GM21528 (cell line): ENCODE measurements around the gene ZNF385C.

Experiments
- ATAC-seq: cut with Tn5 transposase; IDR thresholded peaks from one replicate; pipeline ENCODE4 v1.9.1; 2021; ENCODE audit warnings: mild to moderate bottlenecking, moderate library complexity; ENCODE audit not compliant: unreplicated experiment, low FRiP score

Gene ZNF385C

DNA sequence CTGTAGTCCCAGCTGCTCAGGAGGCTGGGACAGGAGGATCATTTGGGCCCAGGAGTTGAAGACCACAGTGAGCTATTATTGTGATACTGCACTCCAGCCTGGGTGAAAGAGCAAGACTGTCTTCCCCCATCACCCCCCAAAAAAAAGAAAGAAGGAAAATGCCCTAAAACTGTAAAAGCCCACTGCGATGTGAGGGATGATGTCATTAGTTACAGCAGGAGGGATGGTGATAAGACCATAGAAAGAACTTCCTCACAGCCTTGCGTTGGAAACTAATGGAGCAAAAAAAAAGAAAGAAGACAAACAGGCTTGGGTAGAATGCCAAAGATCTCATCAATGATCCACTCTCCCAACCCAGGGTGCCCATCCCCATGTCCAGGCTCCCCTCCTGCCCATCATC lies 18.7 kb downstream of the ZNF385C start:
- ATAC-seq = no peak

DNA sequence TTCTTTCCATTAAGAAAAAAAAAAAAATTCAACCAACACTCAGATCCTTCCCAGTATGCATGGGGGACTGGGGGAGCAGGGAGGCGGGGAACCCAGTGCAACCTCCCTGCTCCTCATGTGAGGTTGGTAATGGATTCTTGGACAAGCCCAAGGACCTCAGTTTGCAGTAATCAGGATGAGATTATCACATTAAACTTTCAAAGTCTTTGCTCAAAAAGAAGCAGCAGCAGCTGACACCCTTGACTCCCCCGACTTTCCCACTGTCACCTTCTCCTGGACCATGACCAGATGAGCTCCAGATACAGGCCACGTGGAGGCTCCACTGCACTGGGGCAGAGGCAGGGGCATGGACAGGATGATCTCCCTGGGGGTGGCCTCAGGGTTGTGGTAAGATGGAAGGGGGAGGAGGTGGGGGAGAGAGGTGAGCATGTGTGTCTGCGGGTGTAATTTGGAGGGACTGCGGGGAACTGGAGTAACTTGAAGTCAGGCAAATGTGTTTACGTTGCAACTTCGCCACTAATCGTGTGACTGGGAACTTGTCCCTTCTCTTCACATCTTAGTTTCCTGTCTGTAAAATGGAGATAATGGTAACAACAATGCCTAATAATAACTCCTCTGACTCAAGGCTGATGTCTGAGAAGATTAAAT lies 19.8 kb downstream of the ZNF385C start:
- ATAC-seq = no peak

DNA sequence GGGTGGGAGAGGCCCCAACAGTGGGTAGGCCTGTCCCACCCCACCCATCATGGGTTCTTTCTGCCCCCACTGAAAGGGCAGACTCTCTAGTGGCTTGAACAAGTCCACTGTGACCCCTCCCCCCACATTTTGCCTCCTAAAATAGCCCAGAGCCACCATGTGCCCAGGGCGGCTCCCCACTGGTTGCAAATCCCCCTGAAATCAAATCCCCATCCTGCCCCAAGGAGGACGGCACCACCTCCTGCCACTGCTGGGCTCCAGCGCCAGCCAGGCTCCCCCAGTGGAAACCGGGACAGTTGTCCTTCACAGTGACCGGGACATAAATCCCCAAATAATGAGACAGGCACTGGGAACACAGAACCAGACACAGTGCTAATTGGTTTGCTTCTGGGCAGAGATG lies 20.5 kb downstream of the ZNF385C start:
- ATAC-seq = no peak

DNA sequence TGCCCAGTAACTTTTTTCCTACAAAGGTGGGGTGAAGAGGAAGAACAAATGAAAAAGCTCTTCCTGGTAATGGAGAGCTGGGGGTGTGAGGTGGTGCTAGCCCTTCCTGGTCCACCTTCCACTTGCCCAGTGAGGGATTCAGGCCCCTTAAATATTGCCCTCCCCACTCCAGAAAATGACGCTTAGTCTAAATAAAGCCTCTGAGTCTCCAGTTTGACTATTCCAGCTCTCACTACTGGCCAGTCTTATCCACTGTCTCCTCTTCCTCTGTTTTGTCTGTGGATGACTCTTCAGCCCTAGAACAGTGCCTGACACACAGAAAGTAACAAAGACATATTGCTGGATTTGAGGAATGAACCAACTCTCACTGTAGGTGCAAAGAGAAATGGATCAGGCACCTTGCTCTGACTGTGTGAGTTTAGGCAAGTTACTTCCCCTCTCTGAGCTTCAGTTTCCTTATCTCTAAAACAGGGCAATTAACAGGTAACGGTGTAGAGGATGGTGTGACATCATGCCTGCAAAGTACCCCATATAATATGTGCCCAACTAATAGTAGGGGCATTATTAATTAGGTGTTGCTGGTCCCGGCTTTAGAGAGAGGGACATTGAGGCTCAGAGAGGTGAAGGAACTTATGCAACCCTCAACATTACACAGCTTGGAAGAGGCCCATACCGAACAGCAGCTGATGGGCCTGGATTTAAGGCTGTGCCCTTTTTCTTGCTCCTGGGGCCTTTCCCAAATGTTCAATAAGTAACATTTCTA lies 21.3 kb downstream of the ZNF385C start:
- no peak for ATAC-seq

DNA sequence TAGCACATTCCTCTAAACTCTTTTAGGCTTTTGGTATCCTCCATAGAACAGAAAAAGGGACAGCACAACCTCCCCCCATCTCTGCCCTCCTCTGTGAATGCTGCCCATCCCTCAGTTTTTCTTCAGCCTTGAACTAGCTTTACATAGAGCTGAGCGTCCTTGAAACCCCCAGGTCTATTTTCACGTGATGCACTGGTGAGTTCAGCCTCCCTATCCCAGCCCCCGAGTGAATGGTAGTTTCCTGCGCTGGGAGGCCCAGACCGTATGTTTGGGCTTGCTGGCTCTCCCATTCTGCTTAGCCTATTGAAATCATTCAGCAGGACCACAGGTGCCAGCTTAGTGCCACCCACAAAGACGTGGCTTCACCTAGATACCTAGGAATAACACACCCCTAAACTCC lies 22.5 kb downstream of the ZNF385C start:
- no peak for ATAC-seq

DNA sequence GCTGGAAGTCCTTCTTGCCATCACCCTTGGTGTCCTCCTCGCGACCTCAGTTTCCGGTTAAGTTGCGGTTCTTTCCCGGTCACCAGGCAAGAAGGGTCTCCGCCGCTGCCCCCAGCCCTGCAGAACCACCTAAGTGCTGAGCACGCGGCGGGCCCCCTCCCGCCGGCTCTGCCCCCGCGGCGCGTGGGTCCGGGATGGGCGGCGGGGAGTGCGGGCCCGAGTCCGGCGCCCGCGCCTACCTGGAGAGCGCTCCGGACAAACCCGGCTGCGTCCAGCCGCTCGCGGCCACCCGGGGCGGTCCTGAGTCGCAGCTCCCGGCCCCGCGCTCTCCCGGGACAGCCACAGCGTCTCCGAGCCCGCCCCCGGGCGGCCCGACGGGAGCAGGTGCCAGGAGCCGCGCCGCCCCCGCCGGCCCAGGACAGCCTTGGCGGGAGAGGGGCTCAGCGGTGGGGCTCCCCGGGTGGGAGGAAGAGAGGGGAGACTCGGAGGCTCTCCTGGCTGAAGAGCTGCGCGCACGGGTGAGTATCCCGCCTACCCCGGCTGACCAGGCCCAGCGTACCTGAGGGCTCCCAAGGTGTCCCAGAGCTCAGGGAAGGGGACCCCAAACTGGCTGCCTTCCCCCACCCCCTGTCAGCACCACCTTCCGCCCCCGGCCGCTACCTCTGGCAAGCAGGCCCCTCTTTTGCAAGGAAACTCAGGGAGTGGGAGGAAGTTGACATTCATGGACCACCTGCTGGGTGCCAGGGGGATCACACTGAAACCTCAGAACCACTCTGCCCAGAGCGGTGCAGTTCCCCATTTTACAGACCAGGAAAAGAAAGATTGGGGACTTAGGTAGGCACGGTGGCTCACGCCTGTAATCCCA lies 25.7 kb downstream of the ZNF385C start:
- no peak for ATAC-seq

DNA sequence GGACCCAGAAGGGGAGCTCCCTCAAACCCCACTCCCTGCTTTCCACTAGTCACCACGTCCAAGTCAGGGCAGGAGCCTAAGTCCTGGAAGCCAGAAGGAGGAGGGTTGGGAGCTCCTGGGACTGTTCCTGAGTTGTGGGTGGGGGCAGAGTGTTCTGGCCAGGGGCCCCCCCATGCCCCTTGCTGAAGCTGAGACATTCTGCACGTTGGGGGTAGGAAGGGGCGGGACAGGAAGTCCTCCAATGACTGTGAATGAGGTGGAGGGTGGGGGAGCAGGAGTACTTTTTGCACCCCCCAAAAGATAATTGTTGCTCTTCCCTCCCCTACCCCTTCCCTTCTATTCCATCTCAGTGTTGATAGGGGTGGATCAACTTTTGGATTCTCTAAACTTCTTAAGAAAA lies 26.5 kb downstream of the ZNF385C start:
- no peak for ATAC-seq

DNA sequence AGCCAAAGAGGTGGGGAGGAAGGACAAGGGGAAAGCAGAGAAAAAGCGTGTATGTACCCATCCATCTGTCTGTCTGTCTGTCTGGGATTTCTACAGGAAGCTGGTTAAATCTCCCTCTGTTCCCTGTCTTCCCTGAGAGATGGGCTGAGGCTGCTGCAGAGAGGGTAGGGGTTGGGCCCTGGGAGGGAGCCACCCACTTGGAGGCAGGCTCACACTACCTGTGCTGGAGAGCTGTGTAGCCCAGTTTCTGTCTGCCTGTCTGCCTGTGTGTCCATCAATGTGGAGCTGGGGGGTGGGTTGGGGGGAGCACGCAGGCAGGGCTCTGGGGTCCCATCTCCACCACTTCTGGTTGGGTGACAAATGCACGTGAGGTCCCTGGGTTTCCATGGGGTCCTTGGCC lies 29.3 kb downstream of the ZNF385C start:
- no peak for ATAC-seq

DNA sequence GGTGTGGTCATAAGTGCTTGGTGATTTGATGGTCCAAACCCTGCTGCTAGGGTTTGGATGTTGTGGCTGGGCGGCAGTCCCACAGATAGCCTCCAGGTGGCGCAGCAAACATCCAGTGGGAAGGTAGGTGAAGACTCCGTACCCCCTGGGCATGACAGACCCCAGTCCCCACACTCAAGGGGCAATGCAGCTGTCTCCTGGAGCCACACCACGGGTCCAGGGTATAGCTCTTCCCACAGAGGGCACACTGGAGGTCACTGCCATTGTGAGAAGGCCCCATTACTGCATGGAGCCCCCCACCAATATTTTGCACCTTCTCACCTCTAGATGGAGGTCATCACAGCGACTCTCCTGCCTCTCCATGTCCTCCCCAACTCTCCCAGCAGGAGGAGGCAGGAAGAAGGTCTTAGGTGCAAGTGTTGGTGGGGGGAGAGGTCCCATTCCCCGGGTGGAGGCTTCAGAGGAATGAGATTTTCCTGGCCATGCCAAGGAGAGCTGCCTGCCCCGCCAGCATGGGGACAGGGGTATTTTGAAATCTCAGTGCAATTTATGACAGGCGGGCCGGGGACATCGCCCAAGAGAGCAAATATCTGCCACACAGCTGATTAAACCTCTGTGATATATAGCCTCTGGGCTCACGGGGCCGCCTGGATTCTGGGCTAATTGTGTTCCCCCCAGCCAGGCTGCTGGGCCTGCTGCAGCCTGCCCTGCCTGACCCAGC lies 30.7 kb downstream of the ZNF385C start:
- ATAC-seq = no peak

DNA sequence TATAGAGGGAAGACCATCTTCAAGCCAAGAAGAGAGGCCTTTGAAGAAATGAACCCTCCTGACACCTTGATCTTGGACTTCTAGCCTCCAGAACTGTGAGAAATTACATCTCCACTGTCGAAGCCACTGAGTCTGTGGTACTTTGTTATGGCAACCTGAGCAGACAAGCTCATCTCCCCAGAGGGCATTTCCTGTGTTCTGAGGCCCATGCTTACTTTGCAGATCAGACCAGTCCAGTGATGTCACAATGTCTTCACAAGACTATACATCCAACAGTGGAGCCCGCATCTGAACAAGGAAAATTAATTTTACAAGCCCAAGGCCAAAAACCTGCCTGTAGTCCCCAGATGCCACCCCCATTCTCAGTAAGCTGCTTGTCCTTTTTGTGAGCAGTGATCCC lies 33.1 kb downstream of the ZNF385C start:
- ATAC-seq = no peak

DNA sequence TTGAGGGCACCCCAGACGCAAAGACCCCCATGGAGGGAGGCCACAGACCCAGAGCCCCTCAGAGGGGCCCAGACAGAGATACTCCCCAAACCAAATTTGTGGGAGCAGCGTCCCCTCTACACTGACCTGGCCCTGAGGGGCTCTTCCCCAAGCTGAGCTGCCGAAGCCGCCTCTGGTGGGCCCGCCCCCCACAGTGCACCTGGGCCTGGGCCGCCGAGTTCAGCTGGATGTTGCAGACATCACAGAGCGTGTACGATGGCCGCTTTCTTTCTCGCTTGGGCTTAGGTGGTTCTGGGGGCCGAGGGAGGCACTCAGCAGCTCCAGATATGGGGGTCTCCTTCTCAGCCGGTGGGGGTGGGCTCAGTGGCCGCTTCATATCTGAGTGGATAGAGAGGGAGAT lies 35.6 kb downstream of the ZNF385C start:
- no peak for ATAC-seq

DNA sequence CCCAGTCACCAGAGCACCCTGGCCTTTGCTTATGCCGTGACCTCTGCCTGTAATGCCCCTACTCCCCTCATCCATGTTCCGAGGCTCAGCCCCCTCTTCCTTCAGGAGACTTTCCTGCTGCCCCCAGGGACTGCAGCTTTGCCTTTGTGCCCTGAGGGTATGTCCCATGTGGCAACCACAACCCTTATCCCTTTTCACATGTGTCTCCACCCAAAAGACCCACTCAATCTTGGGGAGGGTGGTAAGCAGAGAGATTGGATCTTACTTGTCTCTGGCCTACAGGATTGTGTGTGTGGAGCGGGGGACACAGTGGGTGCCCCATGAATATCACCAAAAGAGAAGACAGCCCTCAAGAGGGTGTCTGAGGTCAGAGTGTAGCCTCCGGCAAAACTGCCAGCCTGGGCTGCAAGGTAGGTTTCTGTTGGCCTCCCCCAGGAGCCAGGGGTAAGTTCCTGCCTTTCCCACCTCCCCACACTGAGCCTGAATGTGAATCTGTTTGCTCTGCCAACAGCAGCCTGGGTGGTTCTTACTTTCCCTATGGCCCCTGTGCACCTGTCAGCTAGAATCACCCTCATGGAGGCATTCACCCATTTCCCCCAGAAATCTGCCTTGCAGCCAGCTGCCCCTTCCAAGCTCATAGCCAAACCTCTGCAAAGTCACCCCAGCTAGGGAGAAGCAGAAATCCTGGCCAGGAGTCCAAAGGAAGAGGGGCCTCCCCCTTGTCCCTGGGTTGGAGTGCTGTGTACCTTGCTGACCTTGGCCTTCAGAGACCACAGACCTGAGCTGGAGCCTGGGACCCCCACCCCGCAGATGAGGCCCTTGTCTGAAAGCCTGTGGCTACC lies 36.4 kb downstream of the ZNF385C start:
- ATAC-seq = no peak

DNA sequence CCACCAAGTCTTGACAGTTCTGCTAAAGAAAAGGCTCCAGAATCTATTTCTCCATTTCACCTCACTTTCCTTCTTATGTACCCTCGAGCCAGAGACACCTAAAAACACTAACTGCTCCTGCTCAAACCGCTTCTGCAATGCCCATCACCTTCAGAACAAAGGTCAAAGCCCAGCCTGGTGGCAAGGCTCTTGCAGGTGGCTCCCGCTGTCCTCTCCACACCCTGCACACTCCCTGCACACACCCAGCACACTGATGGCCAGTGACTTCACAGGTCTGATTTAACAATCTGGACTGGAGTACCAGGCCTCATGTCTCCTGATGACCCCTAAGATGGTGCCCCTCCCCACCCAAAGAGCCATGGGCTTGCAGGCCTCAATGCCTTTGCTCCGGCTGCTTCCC lies 38.0 kb downstream of the ZNF385C start:
- no peak for ATAC-seq

DNA sequence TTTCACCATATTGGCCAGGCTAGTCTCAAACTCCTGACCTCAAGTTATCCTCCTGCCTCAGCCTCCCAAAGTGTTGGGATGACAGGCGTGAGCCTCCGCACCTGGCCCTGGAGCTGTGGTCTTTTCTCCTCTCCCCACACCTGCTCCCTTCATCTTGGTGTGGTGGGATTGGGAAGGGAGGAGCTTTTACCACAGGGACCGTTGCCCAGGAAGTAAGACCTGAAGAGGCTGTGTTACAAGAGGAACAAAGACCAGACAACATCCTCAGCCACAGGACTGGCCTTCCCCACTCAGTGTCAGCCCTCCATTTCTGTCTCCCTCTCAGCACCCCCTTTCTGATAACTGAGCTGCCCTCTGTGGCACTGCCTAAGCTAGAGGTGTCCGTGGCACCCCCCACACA lies 38.5 kb downstream of the ZNF385C start:
- no peak for ATAC-seq

DNA sequence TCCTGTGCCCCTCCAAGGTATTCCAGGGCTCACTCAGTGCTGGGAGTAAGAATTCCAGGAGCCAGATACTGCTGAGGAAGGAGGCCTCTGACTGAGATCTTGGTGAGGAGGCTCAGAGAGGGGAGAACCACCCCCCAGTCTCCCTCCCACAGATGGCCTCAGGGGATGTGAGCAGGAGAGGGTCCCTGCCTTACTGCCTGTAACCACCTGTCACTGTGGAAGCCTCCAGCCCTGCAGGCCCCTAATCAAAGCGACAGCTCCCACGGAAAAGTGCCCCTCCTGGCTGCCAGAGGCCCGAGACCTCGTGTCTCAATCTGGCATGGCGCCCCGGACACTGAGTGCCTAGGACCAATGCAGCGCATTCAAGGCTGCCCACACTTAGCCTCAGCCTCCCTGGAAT lies 40.2 kb downstream of the ZNF385C start:
- no peak for ATAC-seq

DNA sequence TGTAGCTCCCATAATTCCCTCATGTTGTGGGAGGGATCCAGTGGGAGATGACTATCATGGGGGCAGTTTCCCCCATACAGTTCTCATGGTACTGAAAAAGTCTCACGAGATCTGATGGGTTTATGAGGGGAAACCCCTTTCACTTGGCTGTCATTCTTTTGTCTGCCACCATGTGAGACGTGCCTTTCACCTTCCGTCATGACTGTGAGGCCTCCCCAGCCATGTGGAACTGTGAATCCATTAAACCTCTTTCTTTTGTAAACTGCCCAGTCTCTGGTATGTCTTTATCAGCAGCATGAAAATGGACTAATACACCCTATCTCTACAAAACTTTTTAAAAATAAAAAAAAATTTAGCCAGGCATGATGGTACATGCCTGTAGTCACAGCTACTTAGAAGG lies 41.6 kb downstream of the ZNF385C start:
- ATAC-seq = no peak

DNA sequence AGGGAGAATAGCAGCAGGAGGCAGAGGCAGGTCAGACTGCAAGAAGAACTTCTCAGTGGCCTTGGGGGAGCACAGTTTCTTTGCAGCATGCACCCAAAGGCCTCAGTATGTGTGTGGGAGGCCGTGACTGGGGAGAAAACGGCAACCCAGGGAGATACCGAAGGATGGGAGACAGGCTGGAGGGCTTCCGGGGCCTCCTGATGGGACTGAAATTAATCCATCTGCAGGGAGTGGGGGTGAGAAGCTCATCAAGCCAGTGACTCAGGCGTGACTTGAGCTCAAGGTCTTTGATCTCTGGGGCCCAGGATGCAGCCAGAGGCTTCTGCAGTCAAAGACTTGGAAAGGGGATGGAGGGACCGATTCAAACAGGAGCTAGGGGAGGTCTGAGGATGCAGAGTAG lies 42.8 kb downstream of the ZNF385C start:
- no peak for ATAC-seq

DNA sequence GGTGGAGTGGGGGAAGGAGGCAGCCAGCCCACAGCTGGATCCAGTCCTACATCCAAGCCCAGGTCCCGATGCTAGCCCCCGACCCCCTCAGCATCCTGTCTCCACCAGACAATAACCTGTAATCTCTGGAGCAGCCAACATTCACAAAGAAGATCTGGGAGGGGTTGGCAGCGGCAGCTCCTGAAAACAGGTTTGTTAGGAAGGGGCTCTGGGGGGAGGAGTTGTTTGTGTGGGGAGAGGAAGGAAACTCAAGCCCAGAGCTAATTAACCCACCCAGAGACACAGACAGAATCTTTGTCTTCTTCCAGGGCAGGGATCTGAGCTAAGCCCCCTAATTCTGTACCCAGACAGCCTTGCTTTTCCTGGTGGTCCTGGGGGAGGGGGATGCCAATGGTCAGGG lies 43.2 kb downstream of the ZNF385C start:
- no peak for ATAC-seq

DNA sequence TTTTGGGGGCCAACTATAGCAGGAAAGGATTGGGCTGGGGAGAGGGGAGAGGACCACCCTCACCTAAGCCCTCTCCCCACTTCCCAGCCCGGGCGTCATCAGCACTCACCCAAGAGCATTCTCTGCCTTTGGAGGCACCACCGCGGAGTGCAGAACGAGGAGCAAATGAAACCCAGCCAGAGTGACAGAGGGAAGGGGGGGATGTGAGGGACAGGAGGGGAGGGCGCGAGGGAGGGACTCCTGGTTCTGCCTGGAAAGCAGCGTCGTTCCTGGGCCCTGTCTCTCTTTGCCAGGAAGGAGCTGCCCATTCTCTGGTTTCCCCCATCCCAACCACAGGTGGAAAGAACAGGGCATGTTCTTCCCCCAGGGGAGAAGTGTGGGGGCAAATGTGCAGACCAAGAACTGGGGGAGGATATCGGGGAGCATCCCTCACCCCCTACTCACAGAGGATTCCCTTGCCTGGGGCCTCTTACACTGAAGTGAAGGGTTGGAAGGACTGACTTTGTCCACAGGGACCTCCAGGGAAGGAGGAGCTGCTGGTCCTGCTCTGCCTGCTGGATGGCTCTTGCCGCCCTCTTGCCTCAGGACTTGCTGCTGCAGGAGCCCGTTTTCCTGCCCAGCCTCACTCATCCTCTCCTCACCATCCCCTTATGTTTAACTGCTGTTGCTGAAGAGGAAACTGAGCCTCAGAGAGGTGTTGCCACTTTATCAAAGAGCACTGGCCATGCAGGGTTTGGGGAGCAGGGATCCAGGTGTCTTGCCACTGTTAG lies 44.4 kb downstream of the ZNF385C start:
- no peak for ATAC-seq
